Measurements from ENCODE around the gene GCNT3.
"Not testable (repeated sequence)": the region's sequence is repeated elsewhere in the genome, so short reads cannot be mapped to it uniquely, and the experiment has no call there.

GCNT3 gene

DNA sequence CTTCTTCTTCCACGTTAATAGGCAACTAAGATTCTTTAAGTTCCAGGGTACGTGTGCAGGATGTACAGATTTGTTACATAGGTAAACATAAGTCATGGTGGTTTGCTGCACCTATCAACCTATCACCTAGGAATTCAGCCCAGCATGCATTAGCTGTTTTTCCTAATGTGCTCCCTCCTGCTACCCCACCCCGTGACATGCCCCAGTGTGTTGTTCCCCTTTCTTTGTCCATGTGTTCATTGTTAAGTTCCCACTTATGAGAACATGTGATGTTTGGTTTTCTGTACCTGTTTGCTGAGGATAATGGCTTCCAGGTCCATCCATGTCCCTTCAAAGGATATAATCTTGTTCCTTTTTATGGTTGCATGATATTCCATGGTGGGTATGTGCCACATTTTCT is 24.6 kb downstream of the GCNT3 start:
- H3K27ac ChIP-seq (ENCODE audit: poor library complexity, severe bottlenecking), result no peak overlapping the region
- H3K36me3 ChIP-seq (ENCODE audit: low read depth), result peaks cover 35% of the 10 kb centered on the region
- ATAC-seq (ENCODE audit: low read depth) (no peak; the same call in 2 of the 3 replicates), DNase-seq (ENCODE audit: low spot score) (no peak)
- H3K4me1 ChIP-seq (ENCODE audit: insufficient read depth, poor library complexity, severe bottlenecking), result no peaks in the 10 kb centered on the region
- no peak overlapping the region for H3K4me3 ChIP-seq (ENCODE audit: severe bottlenecking)
- no peaks in the 10 kb centered on the region for H3K27me3 ChIP-seq (ENCODE audit: insufficient read depth, poor library complexity, severe bottlenecking)
- TF ChIP-seq, protein P1, sequence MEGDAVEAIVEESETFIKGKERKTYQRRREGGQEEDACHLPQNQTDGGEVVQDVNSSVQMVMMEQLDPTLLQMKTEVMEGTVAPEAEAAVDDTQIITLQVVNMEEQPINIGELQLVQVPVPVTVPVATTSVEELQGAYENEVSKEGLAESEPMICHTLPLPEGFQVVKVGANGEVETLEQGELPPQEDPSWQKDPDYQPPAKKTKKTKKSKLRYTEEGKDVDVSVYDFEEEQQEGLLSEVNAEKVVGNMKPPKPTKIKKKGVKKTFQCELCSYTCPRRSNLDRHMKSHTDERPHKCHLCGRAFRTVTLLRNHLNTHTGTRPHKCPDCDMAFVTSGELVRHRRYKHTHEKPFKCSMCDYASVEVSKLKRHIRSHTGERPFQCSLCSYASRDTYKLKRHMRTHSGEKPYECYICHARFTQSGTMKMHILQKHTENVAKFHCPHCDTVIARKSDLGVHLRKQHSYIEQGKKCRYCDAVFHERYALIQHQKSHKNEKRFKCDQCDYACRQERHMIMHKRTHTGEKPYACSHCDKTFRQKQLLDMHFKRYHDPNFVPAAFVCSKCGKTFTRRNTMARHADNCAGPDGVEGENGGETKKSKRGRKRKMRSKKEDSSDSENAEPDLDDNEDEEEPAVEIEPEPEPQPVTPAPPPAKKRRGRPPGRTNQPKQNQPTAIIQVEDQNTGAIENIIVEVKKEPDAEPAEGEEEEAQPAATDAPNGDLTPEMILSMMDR (IDR thresholded peaks at IDR 0.05; ENCODE audit: poor library complexity, severe bottlenecking), result no peak
- H3K9me3 ChIP-seq (ENCODE audit: severe bottlenecking), result no peaks in the 10 kb centered on the region

DNA sequence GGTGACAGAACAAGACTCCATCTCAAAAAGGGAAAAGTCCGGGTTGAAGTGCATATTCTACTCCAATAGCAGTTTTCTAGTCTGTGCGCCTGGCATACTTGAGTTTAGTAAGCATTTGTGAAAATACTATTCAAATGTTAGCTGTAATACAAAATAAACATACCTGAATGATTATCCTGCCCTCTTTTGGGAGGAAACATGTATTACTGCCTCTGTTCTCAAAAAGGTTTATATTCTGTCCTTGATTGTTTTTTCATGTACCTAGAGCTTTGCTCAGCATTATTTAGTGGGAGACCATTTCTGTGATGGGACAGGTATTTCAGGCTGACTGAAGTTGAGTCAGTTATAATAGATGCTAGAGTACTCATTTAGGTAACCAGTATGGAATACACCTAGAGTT is 25.9 kb downstream of the GCNT3 start:
- TF ChIP-seq, protein P1 (IDR thresholded peaks at IDR 0.05; ENCODE audit: poor library complexity, severe bottlenecking), result peak; percentile 45
- H3K27me3 ChIP-seq (ENCODE audit: insufficient read depth, poor library complexity, severe bottlenecking); H3K27ac ChIP-seq (ENCODE audit: poor library complexity, severe bottlenecking); ATAC-seq (ENCODE audit: low read depth); DNase-seq (ENCODE audit: low spot score); H3K9me3 ChIP-seq (ENCODE audit: severe bottlenecking); H3K4me3 ChIP-seq (ENCODE audit: severe bottlenecking); H3K4me1 ChIP-seq (ENCODE audit: insufficient read depth, poor library complexity, severe bottlenecking): not testable (repeated sequence)
- peaks cover 48% of the 10 kb centered on the region for H3K36me3 ChIP-seq (ENCODE audit: low read depth)

DNA sequence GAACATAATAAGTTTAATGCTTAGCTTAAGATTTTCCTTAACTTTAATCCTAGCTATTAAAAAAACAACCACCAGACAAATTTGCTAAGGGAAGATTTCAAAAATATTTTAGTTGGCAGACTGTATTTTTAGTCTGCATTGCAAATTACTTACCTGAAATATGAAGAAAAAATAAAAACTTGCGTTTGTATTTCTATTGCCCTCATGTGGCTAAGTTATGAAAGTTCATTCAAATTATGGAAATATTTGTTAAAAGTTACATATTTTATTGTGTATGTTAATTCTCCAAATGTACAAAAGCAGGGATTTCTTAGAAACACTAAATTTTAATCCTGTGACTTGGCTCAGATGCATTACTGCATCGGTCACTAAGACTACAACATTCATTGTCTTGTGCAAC is 30.8 kb downstream of the GCNT3 start:
- no peaks in the 10 kb centered on the region for H3K9me3 ChIP-seq (ENCODE audit: severe bottlenecking)
- no peak for ATAC-seq (ENCODE audit: low read depth)
- no peak overlapping the region for H3K4me3 ChIP-seq (ENCODE audit: severe bottlenecking)
- H3K27ac ChIP-seq (ENCODE audit: poor library complexity, severe bottlenecking), result no peak overlapping the region
- no peaks in the 10 kb centered on the region for H3K4me1 ChIP-seq (ENCODE audit: insufficient read depth, poor library complexity, severe bottlenecking)
- H3K27me3 ChIP-seq (ENCODE audit: insufficient read depth, poor library complexity, severe bottlenecking), result no peaks in the 10 kb centered on the region
- TF ChIP-seq, protein P1 (IDR thresholded peaks at IDR 0.05; ENCODE audit: poor library complexity, severe bottlenecking), result peak; percentile 56
- peaks cover 90% of the 10 kb centered on the region for H3K36me3 ChIP-seq (ENCODE audit: low read depth)
- no peak for DNase-seq (ENCODE audit: low spot score)

DNA sequence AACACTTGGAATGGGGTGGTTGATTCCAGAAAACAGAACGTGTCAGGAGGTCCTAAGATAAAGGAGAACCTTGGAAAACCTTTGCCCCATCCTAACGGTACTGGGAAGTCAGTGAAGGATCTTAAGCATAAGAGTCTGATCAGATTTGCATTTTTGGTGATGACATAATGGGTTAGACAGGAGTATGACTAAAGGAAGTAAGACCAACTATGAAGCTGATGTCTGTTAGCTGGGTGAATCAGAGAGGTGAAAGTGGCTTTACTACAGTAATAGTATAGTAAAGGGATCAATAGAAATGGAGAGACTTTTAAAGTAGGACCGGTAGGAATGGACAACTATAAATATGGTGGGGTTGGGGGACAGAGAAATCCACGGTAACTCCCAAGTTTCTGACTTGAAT is 33.2 kb downstream of the GCNT3 start:
- peaks cover 92% of the 10 kb centered on the region for H3K36me3 ChIP-seq (ENCODE audit: low read depth)
- TF ChIP-seq, protein P1 (IDR thresholded peaks at IDR 0.05; ENCODE audit: poor library complexity, severe bottlenecking), result no peak
- no peaks in the 10 kb centered on the region for H3K27me3 ChIP-seq (ENCODE audit: insufficient read depth, poor library complexity, severe bottlenecking)
- H3K9me3 ChIP-seq (ENCODE audit: severe bottlenecking), result no peaks in the 10 kb centered on the region
- DNase-seq (ENCODE audit: low spot score), result no peak
- H3K4me3 ChIP-seq (ENCODE audit: severe bottlenecking), result no peak overlapping the region
- no peak overlapping the region for H3K27ac ChIP-seq (ENCODE audit: poor library complexity, severe bottlenecking)
- peaks cover 4% of the 10 kb centered on the region for H3K4me1 ChIP-seq (ENCODE audit: insufficient read depth, poor library complexity, severe bottlenecking)
- peak; percentile 33; the same call in 1 of the 3 replicates for ATAC-seq (ENCODE audit: low read depth)

DNA sequence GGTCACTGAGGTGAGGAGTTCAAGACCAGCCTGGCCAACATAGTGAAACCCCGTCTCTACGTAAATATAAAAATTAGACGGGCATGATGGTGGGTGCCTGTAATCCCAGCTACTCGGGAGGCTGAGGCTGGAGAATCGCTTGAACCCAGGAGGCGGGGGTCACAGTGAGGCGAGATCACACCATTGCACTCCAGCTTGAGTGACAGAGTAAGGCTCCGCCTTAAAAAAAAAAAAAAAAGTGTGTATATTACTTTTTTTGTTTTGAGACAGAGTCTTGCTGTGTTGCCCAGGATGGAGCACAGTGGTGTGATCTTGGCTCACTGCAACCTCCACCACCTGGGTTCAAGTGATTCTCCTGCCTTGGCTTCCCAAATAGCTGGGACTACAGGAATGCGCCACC is 34.2 kb downstream of the GCNT3 start:
- H3K27ac ChIP-seq (ENCODE audit: poor library complexity, severe bottlenecking); H3K9me3 ChIP-seq (ENCODE audit: severe bottlenecking); H3K27me3 ChIP-seq (ENCODE audit: insufficient read depth, poor library complexity, severe bottlenecking); H3K4me3 ChIP-seq (ENCODE audit: severe bottlenecking); ATAC-seq (ENCODE audit: low read depth); H3K4me1 ChIP-seq (ENCODE audit: insufficient read depth, poor library complexity, severe bottlenecking); DNase-seq (ENCODE audit: low spot score): not testable (repeated sequence)
- H3K36me3 ChIP-seq (ENCODE audit: low read depth), result peaks cover 92% of the 10 kb centered on the region

Measured in RWPE2 (cell line).